Measurements from ENCODE around the gene SHC1. TPM values are rescaled to one million over a fixed set of nuclear protein-coding genes. Genes with fewer than 3 reads are reported as not detected.
A peak's percentile ranks its signal among the peaks of the same experiment; 100 is the strongest.

SHC1 gene
- total RNA-seq, 1 donor from 2014 or later: 43.3 TPM

DNA sequence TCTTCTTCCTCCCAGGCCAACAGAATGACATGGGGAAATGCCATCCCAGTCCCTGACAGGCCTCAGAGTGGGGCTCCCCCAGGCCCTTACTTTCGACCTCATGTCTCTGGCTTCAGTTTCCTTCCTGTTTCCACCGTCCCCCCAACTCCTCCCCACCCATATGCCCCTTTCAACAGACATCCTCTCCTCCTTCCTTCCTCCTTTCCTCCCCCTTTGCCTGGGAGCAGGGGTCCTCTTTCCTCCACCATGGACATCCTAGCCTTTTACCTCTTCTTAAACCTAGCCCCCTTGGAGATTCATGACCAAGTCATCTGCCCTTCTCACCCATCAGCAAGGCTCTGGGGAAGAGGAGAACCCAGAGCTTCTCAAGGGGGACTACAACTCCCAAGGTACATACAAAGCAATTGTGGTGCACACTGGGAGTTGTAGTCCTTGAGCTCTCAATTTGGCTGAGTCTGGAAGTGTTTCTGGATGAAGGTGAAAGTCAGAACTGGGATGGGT, 36.1 kb upstream of the SHC1 start:
- Mint-ChIP-seq H3K27me3 (no peaks in the 10 kb centered on the region), H3K4me1 (ENCODE audit: low read depth) (peaks cover 13% of the 10 kb centered on the region), H3K9me3 (ENCODE audit: low read depth) (no peaks in the 10 kb centered on the region), H3K4me3 (ENCODE audit: low read depth) (peak overlapping the region; percentile 50), H3K27ac (no peak overlapping the region), H3K36me3 (ENCODE audit: insufficient read depth) (no peaks in the 10 kb centered on the region)
- TF ChIP-seq, protein P1, sequence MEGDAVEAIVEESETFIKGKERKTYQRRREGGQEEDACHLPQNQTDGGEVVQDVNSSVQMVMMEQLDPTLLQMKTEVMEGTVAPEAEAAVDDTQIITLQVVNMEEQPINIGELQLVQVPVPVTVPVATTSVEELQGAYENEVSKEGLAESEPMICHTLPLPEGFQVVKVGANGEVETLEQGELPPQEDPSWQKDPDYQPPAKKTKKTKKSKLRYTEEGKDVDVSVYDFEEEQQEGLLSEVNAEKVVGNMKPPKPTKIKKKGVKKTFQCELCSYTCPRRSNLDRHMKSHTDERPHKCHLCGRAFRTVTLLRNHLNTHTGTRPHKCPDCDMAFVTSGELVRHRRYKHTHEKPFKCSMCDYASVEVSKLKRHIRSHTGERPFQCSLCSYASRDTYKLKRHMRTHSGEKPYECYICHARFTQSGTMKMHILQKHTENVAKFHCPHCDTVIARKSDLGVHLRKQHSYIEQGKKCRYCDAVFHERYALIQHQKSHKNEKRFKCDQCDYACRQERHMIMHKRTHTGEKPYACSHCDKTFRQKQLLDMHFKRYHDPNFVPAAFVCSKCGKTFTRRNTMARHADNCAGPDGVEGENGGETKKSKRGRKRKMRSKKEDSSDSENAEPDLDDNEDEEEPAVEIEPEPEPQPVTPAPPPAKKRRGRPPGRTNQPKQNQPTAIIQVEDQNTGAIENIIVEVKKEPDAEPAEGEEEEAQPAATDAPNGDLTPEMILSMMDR (IDR thresholded peaks at IDR 0.05; ENCODE audit: unreplicated experiment): no peak
- no peak for DNase-seq (ENCODE audit: low spot score, unreplicated experiment)

DNA sequence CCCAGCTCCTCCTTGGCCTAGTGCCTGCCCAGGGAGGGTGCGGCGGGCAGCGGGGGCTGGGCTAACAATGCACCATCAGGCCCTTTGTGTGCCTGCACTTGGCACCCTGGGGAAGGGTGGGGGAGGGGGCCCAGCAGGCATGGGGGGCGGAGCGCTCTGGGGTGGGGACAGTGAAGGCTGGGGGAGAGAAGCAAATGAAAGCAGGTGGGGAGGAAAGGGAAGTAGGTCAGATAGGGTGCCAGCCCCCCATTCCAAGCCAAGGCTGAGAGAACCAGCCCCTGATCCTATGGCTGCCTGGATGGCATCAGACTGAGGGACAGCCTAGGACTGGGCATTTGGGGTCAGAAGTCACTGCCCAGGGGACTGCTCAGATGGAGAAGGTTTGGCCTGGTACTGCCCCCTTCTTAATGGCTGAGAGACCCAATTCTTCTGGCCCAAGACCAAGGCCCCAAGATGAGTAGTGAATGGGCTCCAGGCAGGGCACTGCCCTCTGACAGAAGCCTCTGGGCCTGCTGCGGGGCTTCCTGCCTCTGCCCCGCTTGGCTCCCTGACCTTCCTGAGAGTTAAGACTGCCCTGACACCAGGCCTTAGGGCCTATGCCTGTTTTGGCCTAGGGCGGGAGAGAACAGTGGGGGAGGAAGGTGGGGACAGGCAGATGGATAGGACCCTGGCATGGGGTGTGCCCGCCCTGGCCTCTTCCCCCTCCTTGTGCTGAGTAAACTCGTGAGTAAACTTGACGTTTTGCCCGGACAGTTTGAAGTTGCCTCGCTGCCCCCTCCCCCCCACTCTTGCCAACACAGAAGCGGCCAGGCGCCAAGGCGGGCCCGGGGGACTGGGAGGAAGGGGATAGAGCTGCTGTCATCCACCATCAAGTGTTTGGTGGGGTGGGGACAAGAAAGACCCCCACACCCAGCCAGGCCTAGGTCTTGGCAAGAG, 34.8 kb upstream of the SHC1 start:
- TF ChIP-seq, protein P1 (IDR thresholded peaks at IDR 0.05; ENCODE audit: unreplicated experiment): no peak
- DNase-seq (ENCODE audit: low spot score, unreplicated experiment): no peak

DNA sequence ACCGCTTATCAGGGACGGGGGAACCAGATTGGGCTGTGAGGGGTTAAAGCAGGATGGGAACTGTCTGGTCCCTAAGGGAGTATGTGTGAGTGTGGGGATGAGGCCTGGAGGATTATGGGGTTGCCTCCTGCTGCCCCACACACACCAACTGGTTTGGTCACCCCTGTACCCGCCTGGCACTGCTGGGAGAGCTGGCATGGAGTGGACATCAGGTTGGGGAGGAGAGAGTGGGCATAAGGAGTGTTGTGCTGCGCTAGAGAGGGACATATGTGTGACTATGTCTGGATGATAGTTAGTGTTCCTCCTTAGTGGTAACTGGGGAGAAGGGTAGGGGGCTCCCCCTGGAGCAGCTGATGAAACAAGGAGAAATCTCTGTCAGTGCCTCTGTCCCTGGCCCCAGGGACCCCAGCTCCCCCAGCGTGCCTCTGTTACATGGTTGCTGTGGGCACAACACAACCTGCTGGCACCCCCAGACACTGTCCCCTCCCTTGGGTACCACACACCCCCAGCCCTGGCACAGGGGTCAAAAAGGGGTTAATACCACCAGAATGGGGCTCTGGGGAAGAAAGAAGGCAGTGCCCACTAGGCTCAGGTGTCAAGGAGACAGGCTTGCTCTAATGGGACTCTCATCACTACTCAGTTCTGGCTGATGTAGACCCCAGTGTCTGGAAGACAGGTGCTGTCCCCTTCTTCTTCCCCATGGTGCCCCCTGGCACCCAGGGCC, 34.0 kb upstream of the SHC1 start:
- TF ChIP-seq, protein P1 (IDR thresholded peaks at IDR 0.05; ENCODE audit: unreplicated experiment): no peak
- DNase-seq (ENCODE audit: low spot score, unreplicated experiment): no peak
- Mint-ChIP-seq H3K9me3 (ENCODE audit: low read depth) (no peaks in the 10 kb centered on the region), H3K4me3 (ENCODE audit: low read depth) (peak overlapping the region; percentile 98), H3K27ac (peak overlapping the region; percentile 85), H3K27me3 (no peaks in the 10 kb centered on the region), H3K4me1 (ENCODE audit: low read depth) (peaks cover 18% of the 10 kb centered on the region), H3K36me3 (ENCODE audit: insufficient read depth) (no peaks in the 10 kb centered on the region)

More for the DNA sequence above, 34.8 kb upstream of the SHC1 start:
- Mint-ChIP-seq H3K27ac (no peak overlapping the region), H3K4me3 (ENCODE audit: low read depth) (peak overlapping the region; percentile 53), H3K27me3 (no peaks in the 10 kb centered on the region), H3K36me3 (ENCODE audit: insufficient read depth) (no peaks in the 10 kb centered on the region), H3K9me3 (ENCODE audit: low read depth) (no peaks in the 10 kb centered on the region), H3K4me1 (ENCODE audit: low read depth) (peaks cover 13% of the 10 kb centered on the region)

DNA sequence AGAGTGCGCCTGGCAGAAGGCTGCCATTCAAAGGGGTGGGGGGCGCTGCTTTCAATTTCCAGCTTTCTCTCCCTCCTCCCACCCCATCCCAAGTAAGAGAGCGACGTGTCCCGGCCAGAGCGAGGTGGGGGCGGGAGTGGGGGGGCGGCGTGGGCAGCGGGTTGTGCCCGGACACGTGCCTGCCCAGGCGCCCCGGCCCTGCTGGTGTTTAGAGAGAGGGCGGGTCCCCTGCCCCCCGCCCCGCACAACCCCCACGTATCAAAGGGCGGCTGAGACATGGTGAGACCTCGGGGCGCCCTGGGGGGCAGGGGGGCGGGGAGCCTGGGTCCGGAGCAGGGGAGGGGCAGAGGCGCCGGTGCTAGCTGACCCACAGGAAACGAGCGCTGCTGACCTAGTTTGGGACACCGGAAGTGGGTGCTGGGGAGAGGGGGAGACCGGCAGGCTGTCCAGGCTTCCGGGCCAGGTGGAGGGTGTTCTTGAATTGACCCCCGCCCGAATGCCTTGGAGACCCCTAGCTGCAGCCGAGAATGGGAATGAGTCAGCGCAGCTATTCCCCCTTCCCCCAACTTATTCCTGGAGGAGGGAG, 33.3 kb upstream of the SHC1 start:
- Mint-ChIP-seq H3K9me3 (ENCODE audit: low read depth) (no peaks in the 10 kb centered on the region), H3K27me3 (no peaks in the 10 kb centered on the region), H3K4me3 (ENCODE audit: low read depth) (peak overlapping the region; percentile 98), H3K36me3 (ENCODE audit: insufficient read depth) (no peaks in the 10 kb centered on the region), H3K4me1 (ENCODE audit: low read depth) (peaks cover 19% of the 10 kb centered on the region), H3K27ac (peak overlapping the region; percentile 91)
- no peak for DNase-seq (ENCODE audit: low spot score, unreplicated experiment)
- TF ChIP-seq, protein P1 (IDR thresholded peaks at IDR 0.05; ENCODE audit: unreplicated experiment): peak; percentile 3

DNA sequence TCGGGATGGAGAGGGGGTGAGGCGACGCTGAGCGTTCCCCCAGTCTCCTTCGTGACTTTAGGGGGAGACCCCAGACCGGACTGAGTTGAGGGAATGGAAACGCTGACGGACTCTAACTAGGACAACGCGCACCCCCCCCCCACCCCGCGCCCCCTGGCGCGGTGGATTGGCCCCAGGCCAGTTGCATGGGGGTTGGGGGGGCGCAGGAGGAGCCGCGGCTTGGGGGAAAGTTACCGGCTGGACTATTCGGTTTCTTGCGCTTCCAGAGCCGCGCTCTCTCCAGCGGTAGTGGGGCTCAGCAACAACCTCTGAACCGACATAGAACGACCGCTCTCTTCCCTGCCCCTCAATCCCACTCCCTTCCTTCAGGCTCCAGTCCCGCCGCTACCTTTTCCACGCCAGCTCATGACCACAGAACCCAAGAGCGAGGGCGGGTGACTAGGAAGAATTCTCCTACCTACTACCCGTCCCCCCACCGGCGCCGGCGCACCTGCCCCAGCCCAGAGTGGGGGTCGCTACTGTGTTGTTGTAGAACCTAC, 32.7 kb upstream of the SHC1 start:
- Mint-ChIP-seq H3K9me3 (ENCODE audit: low read depth) (no peaks in the 10 kb centered on the region), H3K36me3 (ENCODE audit: insufficient read depth) (no peaks in the 10 kb centered on the region), H3K4me1 (ENCODE audit: low read depth) (peaks cover 17% of the 10 kb centered on the region), H3K27me3 (no peaks in the 10 kb centered on the region), H3K27ac (peak overlapping the region; percentile 96), H3K4me3 (ENCODE audit: low read depth) (peak overlapping the region; percentile 98)
- TF ChIP-seq, protein P1 (IDR thresholded peaks at IDR 0.05; ENCODE audit: unreplicated experiment): peak; percentile 5
- no peak for DNase-seq (ENCODE audit: low spot score, unreplicated experiment)
